ENCODE results near the gene NHLRC1. TPM values are rescaled to one million over a fixed set of nuclear protein-coding genes. Genes with fewer than 3 reads are reported as not detected.

NHLRC1 gene
- total RNA-seq, 1 donor from 2014 or later: 2.4 TPM

DNA sequence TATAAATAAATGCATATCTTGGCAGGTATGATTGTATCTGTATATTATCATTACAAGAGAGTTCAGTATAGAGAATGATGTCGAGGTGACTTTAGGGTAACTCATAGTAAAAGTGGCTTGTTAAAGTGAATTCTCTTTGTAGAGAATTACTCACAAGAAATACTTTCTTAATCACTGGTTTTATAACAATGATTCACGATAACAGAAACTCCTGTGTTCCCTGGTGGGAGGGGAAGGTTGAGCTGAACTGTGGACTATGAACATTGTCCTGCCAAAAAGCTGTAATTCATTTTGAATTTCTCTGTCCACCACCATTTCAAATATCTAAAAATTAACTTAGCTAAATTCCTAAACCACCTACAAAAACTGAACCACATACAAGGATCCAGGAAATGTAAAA is 24.7 kb upstream of the NHLRC1 start:
- ATAC-seq (no peak), DNase-seq (no peak)
- H3K27me3 ChIP-seq (ENCODE audit: low read depth): no peaks in the 10 kb centered on the region
- no peaks in the 10 kb centered on the region for H3K9me3 ChIP-seq
- intact Hi-C loops (cut with DNase I): no loop called here
- H3K27ac ChIP-seq: no peak overlapping the region
- H3K4me3 ChIP-seq: no peak overlapping the region
- H3K4me1 ChIP-seq: no peaks in the 10 kb centered on the region
- TF ChIP-seq CTCF (IDR thresholded peaks at IDR 0.05): no peak
- peaks cover 55% of the 10 kb centered on the region for H3K36me3 ChIP-seq

DNA sequence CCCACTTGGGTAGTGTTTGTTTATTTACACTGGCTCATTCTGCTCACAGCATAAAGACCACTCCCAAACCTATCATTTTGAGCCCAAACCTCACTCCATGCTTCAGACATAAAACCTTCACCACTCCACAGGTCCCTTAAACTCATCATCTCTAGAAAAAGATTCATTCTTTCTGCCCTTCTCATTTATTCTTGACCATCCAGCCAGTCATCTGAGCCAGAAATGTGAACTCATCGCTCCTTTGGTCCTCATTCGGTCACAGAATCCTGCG is 20.0 kb upstream of the NHLRC1 start:
- no peaks in the 10 kb centered on the region for H3K9me3 ChIP-seq
- ATAC-seq: no peak
- H3K36me3 ChIP-seq: peaks cover 94% of the 10 kb centered on the region
- DNase-seq: no peak
- H3K27ac ChIP-seq: no peak overlapping the region
- no peak overlapping the region for H3K4me3 ChIP-seq
- no peaks in the 10 kb centered on the region for H3K27me3 ChIP-seq (ENCODE audit: low read depth)
- TF ChIP-seq CTCF (IDR thresholded peaks at IDR 0.05): no peak
- no peaks in the 10 kb centered on the region for H3K4me1 ChIP-seq
- intact Hi-C loops (cut with DNase I): no loop called here

DNA sequence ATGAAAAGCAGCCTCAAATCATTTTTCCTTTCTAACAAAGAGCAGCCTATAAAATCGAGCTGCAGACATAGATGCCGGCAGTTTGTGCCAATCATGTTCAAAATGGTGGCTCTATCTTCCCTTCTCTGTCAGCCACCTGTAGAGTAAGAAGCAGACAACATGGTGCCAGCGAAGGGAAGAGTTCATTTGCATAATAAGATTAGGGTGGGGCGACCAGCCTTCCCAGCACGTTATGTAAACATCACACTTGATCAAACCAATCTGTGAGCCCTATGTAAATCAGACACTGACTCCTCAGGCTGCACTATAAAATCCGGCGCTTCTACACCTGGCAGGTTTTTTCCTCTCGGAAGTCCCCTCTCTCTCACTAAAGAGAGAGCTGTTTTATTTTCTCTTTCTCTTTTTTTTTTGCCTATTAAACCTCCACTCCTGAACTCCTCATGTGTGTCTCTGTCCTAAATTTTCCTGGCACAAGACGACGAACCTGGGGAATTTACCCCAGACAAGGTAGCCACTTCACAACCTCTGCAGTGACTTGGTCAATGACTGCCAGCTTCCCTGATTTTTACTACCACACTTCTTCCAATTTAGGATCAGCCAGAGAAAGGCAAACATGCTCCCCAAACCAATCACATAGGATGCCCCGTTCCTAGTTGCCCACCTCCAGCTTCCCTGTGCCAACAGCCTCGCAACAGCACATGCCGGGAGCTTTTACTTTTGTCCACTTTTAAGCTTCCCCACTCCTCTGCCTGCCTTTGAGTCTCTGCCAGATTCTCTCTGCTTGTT is 19.5 kb upstream of the NHLRC1 start:
- intact Hi-C loops (cut with DNase I): no loop called here
- Histone ChIP-seq H3K27ac (no peak overlapping the region), H3K27me3 (ENCODE audit: low read depth) (no peaks in the 10 kb centered on the region), H3K4me3 (no peak overlapping the region), H3K9me3 (no peaks in the 10 kb centered on the region), H3K36me3 (peaks cover 91% of the 10 kb centered on the region), H3K4me1 (no peaks in the 10 kb centered on the region)
- no peak for TF ChIP-seq CTCF (IDR thresholded peaks at IDR 0.05)
- ATAC-seq (no peak), DNase-seq (no peak)

DNA sequence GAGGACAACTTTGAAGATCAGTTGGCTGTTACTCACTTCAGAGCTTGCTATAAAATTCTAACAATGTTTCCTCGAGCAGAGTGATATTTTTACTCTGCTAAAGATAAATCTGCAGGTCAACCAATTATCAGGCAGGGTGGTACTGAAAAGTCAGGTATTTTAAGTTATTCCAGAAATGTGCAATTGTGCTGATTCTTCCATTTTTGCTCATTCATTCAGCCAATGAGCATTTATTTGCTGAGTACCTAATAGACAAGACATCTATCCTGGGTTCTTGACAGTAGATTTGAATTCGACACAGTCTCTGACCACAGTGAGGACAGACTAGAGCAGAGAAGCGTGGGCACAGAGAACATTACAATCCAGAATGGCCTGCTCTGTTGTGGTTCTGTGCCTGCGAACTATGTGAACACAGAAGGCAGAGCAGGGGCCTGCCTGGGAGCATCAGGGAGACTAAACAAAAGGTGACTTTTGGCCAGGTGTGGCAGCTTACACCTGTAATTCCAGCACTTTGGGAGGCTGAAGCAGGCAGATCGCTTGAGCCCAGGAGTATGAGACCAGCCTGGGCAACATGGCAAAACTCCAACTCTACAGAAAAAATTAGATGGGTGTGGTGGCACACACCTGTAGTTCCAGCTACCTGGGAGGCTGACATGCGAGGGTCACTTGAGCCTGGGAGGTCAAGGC is 17.6 kb upstream of the NHLRC1 start:
- Histone ChIP-seq H3K27ac (no peak overlapping the region), H3K36me3 (peaks cover 92% of the 10 kb centered on the region), H3K9me3 (no peaks in the 10 kb centered on the region), H3K4me1 (no peaks in the 10 kb centered on the region), H3K4me3 (no peak overlapping the region), H3K27me3 (ENCODE audit: low read depth) (no peaks in the 10 kb centered on the region)
- intact Hi-C loops (cut with DNase I): no loop called here
- no peak for ATAC-seq
- no peak for DNase-seq
- TF ChIP-seq CTCF (IDR thresholded peaks at IDR 0.05): no peak

DNA sequence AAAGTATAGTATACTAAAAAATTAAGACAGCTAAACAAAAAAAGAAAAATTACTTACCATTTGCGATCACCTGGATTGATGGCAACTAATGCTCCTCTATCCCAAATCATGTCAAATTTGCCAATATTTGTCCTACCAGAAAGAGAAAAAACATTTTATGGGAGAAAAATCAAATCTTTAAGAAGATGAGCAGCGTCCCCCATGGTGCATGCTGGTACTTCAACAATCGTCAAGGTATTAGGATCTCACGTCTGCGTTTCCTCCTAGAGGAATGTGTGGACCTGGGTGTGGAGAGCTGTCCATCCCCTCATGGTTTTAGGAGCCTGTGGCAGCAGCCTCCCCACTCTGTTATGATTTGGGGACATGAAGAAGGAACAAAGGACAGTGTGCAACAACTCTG is 16.4 kb upstream of the NHLRC1 start:
- Histone ChIP-seq H3K36me3 (peaks cover 92% of the 10 kb centered on the region), H3K9me3 (no peaks in the 10 kb centered on the region), H3K4me3 (no peak overlapping the region), H3K4me1 (no peaks in the 10 kb centered on the region), H3K27ac (no peak overlapping the region), H3K27me3 (ENCODE audit: low read depth) (no peaks in the 10 kb centered on the region)
- DNase-seq (no peak), ATAC-seq (no peak)
- TF ChIP-seq CTCF (IDR thresholded peaks at IDR 0.05): no peak
- intact Hi-C loops (cut with DNase I): no loop called here
